ENCODE results near the gene MAMLD1.

DNA sequence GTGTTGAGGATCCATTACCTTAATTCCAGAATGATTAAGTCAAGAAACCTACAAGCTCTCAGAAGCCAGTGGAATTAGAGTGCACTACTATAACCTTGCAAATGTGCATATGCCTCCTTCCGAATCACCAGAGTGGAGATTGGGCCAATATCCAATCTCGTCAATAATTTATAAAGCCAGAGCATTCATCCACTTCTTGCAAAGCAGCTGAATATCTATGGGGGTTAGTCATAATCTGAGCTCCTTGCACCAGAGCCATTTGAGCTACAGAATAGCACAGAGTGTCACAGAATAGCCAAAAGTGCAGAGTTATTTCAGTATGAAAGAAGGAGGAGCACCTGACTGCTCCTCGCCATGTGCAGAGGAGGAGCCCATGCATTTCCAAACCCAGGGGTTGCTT, 136.1 kb downstream of the MAMLD1 start:
- TF ChIP-seq, protein P1, sequence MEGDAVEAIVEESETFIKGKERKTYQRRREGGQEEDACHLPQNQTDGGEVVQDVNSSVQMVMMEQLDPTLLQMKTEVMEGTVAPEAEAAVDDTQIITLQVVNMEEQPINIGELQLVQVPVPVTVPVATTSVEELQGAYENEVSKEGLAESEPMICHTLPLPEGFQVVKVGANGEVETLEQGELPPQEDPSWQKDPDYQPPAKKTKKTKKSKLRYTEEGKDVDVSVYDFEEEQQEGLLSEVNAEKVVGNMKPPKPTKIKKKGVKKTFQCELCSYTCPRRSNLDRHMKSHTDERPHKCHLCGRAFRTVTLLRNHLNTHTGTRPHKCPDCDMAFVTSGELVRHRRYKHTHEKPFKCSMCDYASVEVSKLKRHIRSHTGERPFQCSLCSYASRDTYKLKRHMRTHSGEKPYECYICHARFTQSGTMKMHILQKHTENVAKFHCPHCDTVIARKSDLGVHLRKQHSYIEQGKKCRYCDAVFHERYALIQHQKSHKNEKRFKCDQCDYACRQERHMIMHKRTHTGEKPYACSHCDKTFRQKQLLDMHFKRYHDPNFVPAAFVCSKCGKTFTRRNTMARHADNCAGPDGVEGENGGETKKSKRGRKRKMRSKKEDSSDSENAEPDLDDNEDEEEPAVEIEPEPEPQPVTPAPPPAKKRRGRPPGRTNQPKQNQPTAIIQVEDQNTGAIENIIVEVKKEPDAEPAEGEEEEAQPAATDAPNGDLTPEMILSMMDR (IDR thresholded peaks at IDR 0.05) = no peak
- no peak for TF ChIP-seq POLR2A (IDR thresholded peaks at IDR 0.05)

Data from esophagus squamous epithelium (tissue), 4 donors.